ENCODE measurements around the gene ERFL.

GRCh38 chr19:41859618-41860418 lies 68.4 kb downstream of the ERFL start, which contains the start of gene RPS19:
- TF ChIP-seq YY1 (IDR thresholded peaks at IDR 0.05; ENCODE audit: low read depth) (peak; percentile 64; the same call in 1 of the 2 replicates), EP300 (IDR thresholded peaks at IDR 0.05; ENCODE audit: borderline replicate concordance) (no peak), RAD21 (IDR thresholded peaks at IDR 0.05; ENCODE audit: low read depth) (no peak), REST (IDR thresholded peaks at IDR 0.05; ENCODE audit: low read depth) (no peak; the same call in 1 of the 2 replicates), MAX (IDR thresholded peaks at IDR 0.05) (peak; percentile 81), NFIC (IDR thresholded peaks at IDR 0.05) (peak; percentile 6; the same call in 1 of the 2 replicates), TAF1 (IDR thresholded peaks at IDR 0.05; ENCODE audit: low read depth) (peak; percentile 94)

All from Ishikawa (cell line).